Ascending aorta (tissue), 2 donors: ENCODE data around the gene CELF4. TPM values are rescaled to one million over a fixed set of nuclear protein-coding genes. Genes with fewer than 3 reads are reported as not detected.
"Not testable (repeated sequence)": the region's sequence is repeated elsewhere in the genome, so short reads cannot be mapped to it uniquely, and the experiment has no call there.

Experiments used
- DNase-seq, 2 donors: peaks; one replicate each; pipeline ENCODE4 v3.0.0-alpha.2; 2019; ENCODE audit warnings: low spot score in 2 of 2
- H3K27ac ChIP-seq, 2 donors: fragments of 200-600 bp; sonication (generic); one replicate each; pipeline ENCODE4 v1.5.1; 2016 to 2017; ENCODE audit warnings: mild to moderate bottlenecking in 1 of 2
- H3K27me3 ChIP-seq: fragments of 200-600 bp; sonication (generic); one replicate; pipeline ENCODE4 v1.5.1; 2017
- H3K36me3 ChIP-seq, 2 donors: fragments of 200-600 bp; sonication (generic); one replicate each; pipeline ENCODE4 v1.5.1; 2016
- H3K4me1 ChIP-seq, 2 donors: fragments of 200-600 bp; sonication (generic); one replicate each; pipeline ENCODE4 v1.5.1; 2016 to 2017; ENCODE audit warnings: mild to moderate bottlenecking in 1 of 2
- H3K4me3 ChIP-seq, 2 donors: fragments of 200-600 bp; sonication (generic); one replicate each; pipeline ENCODE4 v1.5.1; 2016 to 2017; ENCODE audit warnings: mild to moderate bottlenecking in 1 of 2
- H3K9me3 ChIP-seq, 2 donors: fragments of 200-600 bp; sonication (generic); one replicate each; pipeline ENCODE4 v1.5.1; 2016
- intact Hi-C: fragments of 100-400 bp; cut with DNase I; formaldehyde crosslinking; loops from one replicate; pipeline ENCODE4 v1.15.1; 2023
- total RNA-seq: library from RNA; depleted of rRNA; stranded (reverse); fragments of >200 nt; gene quantifications from one replicate; pipeline ENCODE4 v1.1.0, GENCODE V29; 2016
- TF ChIP-seq, protein P1 (sequence below), 3 experiments: fragments of 200-600 bp in 2 of 3; fragments of 450-650 bp in 1 of 3; sonication (generic) in 2 of 3; IDR thresholded peaks; one replicate each; pipeline ENCODE4 v1.5.1; 2016 to 2019; ENCODE audit warnings: antibody characterized with exemption in 3 of 3, mild to moderate bottlenecking in 1 of 3, moderate library complexity in 1 of 3

CELF4 gene
- total RNA-seq, 1 donor from 2014 or later = not detected

DNA sequence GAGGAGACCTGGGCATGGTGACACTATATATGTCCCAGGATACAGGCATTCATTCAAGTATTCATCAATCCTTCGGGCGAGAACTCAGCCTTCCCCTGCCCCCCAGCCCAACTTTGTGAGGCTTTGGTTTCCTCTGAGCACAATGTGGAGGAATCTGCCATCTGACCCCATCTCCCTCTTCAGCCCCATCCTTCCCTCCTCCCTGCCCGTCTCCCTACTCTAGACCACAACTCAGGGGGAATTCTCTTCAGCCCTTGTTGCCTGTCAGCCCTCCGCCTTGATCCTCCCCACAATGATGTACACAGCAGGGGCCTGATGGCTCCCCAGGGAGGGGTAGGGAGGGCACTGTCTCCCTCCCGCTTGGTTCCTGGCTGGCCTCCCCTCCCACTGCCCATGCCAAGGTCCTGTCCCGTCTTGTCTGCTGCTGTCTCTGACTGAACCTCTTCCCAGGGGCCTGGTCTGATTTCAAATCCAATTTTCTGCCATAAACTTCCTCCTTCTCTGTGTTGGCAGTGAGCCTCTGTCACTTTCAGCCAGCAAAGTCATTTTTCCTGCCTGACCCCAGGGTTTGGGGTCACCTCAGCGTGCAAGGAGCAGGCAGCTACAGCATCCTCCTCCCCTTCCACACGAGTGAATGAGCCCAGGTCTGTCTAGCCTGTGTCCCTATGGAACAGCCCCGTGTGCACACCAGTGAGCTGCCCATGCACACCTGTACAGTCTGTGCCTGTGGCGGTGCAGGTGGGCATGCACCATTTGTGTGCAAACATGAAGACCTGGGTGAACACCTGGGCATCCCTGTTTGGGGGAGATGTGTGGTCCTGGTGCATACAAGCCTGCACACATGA lies 197.3 kb downstream of the CELF4 start:
- H3K4me1 ChIP-seq = no peaks in the 10 kb centered on the region
- H3K4me3 ChIP-seq = no peak overlapping the region
- no peak overlapping the region for H3K27ac ChIP-seq
- H3K36me3 ChIP-seq = no peaks in the 10 kb centered on the region
- H3K27me3 ChIP-seq = no peaks in the 10 kb centered on the region
- no peak for DNase-seq
- TF ChIP-seq, protein P1, sequence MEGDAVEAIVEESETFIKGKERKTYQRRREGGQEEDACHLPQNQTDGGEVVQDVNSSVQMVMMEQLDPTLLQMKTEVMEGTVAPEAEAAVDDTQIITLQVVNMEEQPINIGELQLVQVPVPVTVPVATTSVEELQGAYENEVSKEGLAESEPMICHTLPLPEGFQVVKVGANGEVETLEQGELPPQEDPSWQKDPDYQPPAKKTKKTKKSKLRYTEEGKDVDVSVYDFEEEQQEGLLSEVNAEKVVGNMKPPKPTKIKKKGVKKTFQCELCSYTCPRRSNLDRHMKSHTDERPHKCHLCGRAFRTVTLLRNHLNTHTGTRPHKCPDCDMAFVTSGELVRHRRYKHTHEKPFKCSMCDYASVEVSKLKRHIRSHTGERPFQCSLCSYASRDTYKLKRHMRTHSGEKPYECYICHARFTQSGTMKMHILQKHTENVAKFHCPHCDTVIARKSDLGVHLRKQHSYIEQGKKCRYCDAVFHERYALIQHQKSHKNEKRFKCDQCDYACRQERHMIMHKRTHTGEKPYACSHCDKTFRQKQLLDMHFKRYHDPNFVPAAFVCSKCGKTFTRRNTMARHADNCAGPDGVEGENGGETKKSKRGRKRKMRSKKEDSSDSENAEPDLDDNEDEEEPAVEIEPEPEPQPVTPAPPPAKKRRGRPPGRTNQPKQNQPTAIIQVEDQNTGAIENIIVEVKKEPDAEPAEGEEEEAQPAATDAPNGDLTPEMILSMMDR (IDR thresholded peaks at IDR 0.05) = no peak
- H3K9me3 ChIP-seq = no peaks in the 10 kb centered on the region
- intact Hi-C loops = no loop called here

DNA sequence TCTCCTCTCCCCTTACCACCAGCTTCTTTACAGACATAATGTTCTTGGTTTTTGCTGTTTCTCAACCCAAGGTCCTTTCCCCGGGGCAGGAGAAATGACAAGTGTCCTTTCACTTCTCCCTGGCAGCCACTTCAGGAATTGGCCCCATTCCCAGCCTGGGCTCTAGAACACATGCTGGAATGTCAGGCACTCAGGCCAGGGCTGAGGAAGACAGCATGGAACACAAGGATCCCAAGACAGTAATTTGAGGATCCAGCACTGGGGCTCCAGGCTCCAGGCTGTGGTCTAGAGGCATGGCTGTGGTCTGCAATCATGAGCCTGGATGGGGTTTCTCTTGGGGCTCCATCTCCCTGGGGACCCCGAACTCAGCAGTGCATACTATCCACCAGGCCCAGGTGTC lies 201.4 kb downstream of the CELF4 start:
- Histone ChIP-seq H3K4me1 (no peaks in the 10 kb centered on the region), H3K27ac (no peak overlapping the region), H3K36me3 (no peaks in the 10 kb centered on the region), H3K27me3 (no peaks in the 10 kb centered on the region), H3K9me3 (no peaks in the 10 kb centered on the region), H3K4me3 (no peak overlapping the region)
- peak in 1 of 2 donors; percentile 67 for DNase-seq
- TF ChIP-seq, protein P1 (IDR thresholded peaks at IDR 0.05) = no peak
- intact Hi-C loops = no loop called here

DNA sequence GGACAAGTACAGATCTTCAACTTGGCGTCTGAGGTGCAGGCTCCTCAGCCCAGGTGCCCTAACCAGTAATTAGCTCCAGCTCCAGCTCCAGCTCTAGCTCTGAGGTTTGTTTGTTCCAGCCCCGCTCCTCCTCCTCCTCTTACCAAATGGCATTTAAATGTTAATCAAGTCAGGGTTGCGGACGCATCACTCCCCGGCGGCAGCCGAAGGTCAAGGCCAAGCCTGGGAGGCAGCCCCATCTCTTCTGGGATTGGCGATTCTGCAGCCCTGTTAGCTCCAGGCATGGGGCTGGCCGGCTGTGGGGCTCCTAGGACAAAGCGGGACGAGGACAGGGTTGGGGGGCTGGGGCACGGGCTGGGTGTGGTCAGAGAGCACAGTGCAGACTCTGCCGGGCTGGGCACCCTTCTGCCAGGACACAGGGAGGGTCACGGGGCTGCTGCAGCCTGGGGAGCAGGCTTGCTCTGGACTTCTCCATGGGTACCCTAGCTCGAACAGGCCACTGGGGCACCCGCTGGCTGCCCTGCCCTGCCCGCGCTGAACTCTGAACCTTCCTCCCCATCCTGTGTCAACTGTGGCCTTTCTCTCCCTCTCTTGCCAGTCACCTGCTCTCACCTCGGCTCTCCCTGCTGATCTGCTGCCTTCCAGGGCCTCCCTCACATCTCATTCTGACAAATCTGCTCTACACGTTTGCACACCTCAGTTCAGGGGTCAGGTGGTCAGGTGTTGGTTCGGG lies 203.3 kb downstream of the CELF4 start:
- no peaks in the 10 kb centered on the region for H3K36me3 ChIP-seq
- no peaks in the 10 kb centered on the region for H3K27me3 ChIP-seq
- TF ChIP-seq, protein P1 (IDR thresholded peaks at IDR 0.05) = no peak
- H3K27ac ChIP-seq = no peak overlapping the region
- H3K4me3 ChIP-seq = no peak overlapping the region
- intact Hi-C loops = no loop called here
- DNase-seq = no peak
- no peaks in the 10 kb centered on the region for H3K4me1 ChIP-seq
- no peaks in the 10 kb centered on the region for H3K9me3 ChIP-seq

DNA sequence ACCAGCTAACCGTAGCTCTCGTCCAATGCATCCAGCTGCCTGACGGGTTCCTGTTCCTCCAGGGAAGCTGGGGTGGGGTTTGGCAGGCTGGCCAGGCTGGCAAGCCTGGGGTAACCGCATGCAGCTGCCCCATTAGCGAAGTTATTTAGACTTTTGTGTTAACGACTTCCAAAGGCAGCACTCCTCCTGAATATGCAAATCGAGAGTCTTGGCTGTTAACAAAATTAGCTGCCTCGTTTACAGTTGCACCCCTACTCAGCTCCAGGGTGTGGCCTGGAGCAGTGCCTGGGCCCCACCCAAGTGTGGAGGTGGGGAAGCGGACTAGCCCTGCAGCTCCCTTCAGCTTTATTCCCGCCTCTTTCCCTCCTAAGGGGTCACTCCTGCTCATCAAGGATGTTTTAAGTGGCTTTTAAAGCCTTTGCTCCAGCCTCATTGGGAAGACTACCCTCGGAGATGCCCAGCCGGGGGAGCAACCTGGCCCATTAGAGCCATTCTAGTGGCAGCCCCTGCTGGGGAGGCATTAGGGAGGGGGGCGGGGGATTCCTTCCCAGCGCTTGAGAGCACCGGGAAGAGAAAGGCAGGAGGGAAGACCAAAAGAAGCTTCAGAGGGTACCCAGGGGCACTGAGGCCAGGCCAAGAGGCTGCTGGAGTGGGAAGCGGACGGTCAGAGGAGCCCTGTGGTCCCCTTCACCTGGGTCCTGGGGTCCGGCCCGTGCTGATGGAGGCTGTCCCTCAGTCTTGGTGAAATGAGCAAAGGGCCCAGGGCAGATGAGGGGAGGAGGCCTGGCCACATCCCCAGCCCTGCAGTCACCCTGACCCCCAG lies 204.1 kb downstream of the CELF4 start:
- Histone ChIP-seq H3K27me3 (no peaks in the 10 kb centered on the region), H3K36me3 (no peaks in the 10 kb centered on the region), H3K9me3 (no peaks in the 10 kb centered on the region), H3K27ac (no peak overlapping the region), H3K4me3 (no peak overlapping the region), H3K4me1 (no peaks in the 10 kb centered on the region)
- intact Hi-C loops = no loop called here
- TF ChIP-seq, protein P1 (IDR thresholded peaks at IDR 0.05) = no peak
- no peak for DNase-seq

DNA sequence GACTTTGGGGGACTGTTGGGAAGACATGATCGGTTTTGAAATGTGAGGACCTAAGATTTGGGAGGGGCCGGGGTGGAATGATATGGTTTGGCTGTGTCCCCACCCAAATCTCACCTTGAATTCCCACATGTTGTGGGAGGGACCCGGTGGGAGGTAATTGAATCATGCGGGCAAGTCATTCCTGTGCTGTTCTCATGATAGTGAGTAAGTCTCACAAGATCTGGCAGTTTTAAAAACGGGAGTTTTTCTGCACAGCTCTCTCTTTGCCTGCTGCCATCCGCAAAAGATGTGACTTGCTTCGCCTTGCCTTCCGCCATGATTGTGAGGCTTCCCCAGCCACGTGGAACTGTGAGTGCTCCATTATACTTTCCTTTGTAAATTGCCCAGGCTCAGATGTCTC lies 207.5 kb downstream of the CELF4 start:
- H3K4me3 ChIP-seq, H3K4me1 ChIP-seq, intact Hi-C loops, DNase-seq, H3K27me3 ChIP-seq, H3K9me3 ChIP-seq, H3K27ac ChIP-seq, H3K36me3 ChIP-seq: not testable (repeated sequence)
